MM.1S (cell line): ENCODE data around the gene C3.

Experiments
- DNase-seq: peaks from one replicate; pipeline ENCODE4 v3.0.0-alpha.2; 2015
- H2AFZ ChIP-seq: fragments of 300-600 bp; sonication (generic); 2 replicates; pipeline ENCODE4 v1.6.0; 2016; ENCODE audit warnings: antibody characterized with exemption, low read length
- H3F3A ChIP-seq: fragments of 300-600 bp; sonication (generic); 2 replicates; pipeline ENCODE4 v1.6.1; 2016; ENCODE audit warnings: mild to moderate bottlenecking, antibody characterized with exemption, low read length, moderate library complexity, mixed read lengths; ENCODE audit not compliant: insufficient read depth
- H3K27ac ChIP-seq: fragments of 300-600 bp; sonication (generic); 2 replicates; pipeline ENCODE4 v1.5.1; 2016; ENCODE audit warnings: mild to moderate bottlenecking, low read length
- H3K27me3 ChIP-seq: fragments of 300-600 bp; sonication (generic); replicated peaks from 2 replicates; pipeline ENCODE4 v1.6.0; 2016; ENCODE audit warnings: low read length; ENCODE audit not compliant: insufficient read depth
- H3K36me3 ChIP-seq: fragments of 300-600 bp; sonication (generic); replicated peaks from 2 replicates; pipeline ENCODE4 v1.6.1; 2016; ENCODE audit warnings: mild to moderate bottlenecking, low read length, mixed read lengths; ENCODE audit not compliant: insufficient read depth
- H3K4me1 ChIP-seq: fragments of 300-600 bp; sonication (generic); 2 replicates; pipeline ENCODE4 v1.6.1; 2016; ENCODE audit warnings: low read length, mixed read lengths
- H3K4me2 ChIP-seq: fragments of 300-600 bp; sonication (generic); 2 replicates; pipeline ENCODE4 v1.6.0; 2016; ENCODE audit warnings: low read depth, low read length
- H3K4me3 ChIP-seq: fragments of 300-600 bp; sonication (generic); 2 replicates; pipeline ENCODE4 v1.5.1; 2016; ENCODE audit warnings: low read length, mixed read lengths
- H3K79me2 ChIP-seq: fragments of 300-600 bp; sonication (generic); 2 replicates; pipeline ENCODE4 v1.6.1; 2016; ENCODE audit warnings: mixed run types, low read length, mixed read lengths
- H3K9ac ChIP-seq: fragments of 300-600 bp; sonication (generic); 2 replicates; pipeline ENCODE4 v1.6.1; 2016; ENCODE audit warnings: low read length, mixed read lengths
- H3K9me2 ChIP-seq: fragments of 300-600 bp; sonication (generic); replicated peaks from 2 replicates; pipeline ENCODE4 v1.6.1; 2016; ENCODE audit warnings: mild to moderate bottlenecking, low read length, mixed read lengths; ENCODE audit not compliant: insufficient read depth
- H3K9me3 ChIP-seq: fragments of 300-600 bp; sonication (generic); replicated peaks from 2 replicates; pipeline ENCODE4 v1.6.1; 2016; ENCODE audit warnings: mild to moderate bottlenecking, low read length, mixed read lengths; ENCODE audit not compliant: insufficient read depth
- H4K20me1 ChIP-seq: fragments of 300-600 bp; sonication (generic); 2 replicates; pipeline ENCODE4 v1.6.1; 2016; ENCODE audit warnings: mild to moderate bottlenecking, low read length, moderate library complexity, mixed read lengths; ENCODE audit not compliant: insufficient read depth
- EZH2 ChIP-seq: fragments of 300-600 bp; sonication (generic); optimal IDR thresholded peaks from 2 replicates; pipeline ENCODE3; 2017; ENCODE audit warnings: low read depth, mild to moderate bottlenecking, antibody characterized with exemption, low read length, mixed read lengths
- EZH2phosphoT487 ChIP-seq: fragments of 300-600 bp; sonication (generic); IDR thresholded peaks from 2 replicates; pipeline ENCODE4 v1.6.1; 2018; ENCODE audit warnings: antibody characterized with exemption, low read length
- TF ChIP-seq, protein P1 (sequence below): fragments of 300-600 bp; sonication (generic); IDR thresholded peaks from 2 replicates; pipeline ENCODE4 v1.5.1; 2016; ENCODE audit warnings: antibody characterized with exemption, low read length, mixed read lengths

Gene C3

DNA sequence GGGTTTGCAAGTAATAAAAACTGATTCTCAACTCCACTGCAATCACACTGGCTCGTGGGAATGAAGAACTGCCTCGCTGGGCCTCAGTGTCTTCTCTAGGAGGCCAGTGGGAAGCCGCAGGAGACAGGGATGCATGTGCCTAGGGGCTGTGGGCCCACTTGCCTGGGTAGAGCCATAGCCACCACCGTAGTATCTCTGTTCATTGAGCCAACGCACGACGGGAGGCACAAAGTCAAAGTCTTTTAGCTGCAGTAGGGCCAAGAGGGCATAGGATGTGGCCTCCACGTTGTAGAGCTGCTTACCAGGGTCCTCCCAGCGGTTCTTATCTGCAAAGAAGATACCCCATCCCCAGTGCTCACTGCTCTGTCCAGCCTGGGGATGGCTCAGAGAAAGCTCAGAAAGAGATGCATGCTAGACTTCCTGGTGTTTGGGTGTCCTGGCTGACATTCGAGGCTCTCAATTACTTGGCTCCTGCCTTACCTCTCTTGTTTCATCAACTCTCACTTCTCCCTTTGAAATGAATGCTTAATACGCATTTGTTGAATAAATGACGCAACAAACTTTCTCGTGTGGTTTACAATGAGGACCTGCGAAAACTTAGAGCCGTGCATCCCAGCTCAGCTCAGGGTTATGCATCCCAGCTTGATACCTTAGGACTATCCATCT, 34.4 kb downstream of the C3 start:
- DNase-seq, result no peak
- Histone ChIP-seq H3K4me3 (no peak overlapping the region), H3K79me2 (no peaks in the 10 kb centered on the region), H3K27ac (no peak overlapping the region), H3K9me2 (no peaks in the 10 kb centered on the region), H3F3A (no peaks in the 10 kb centered on the region), H3K27me3 (peaks cover 77% of the 10 kb centered on the region), H3K4me1 (no peaks in the 10 kb centered on the region), H3K9ac (no peak overlapping the region), H3K9me3 (no peaks in the 10 kb centered on the region), H3K4me2 (no peak overlapping the region), H4K20me1 (no peaks in the 10 kb centered on the region), H2AFZ (no peak overlapping the region), H3K36me3 (no peaks in the 10 kb centered on the region)
- no peak for TF ChIP-seq EZH2
- TF ChIP-seq EZH2phosphoT487, result no peak
- TF ChIP-seq, protein P1, sequence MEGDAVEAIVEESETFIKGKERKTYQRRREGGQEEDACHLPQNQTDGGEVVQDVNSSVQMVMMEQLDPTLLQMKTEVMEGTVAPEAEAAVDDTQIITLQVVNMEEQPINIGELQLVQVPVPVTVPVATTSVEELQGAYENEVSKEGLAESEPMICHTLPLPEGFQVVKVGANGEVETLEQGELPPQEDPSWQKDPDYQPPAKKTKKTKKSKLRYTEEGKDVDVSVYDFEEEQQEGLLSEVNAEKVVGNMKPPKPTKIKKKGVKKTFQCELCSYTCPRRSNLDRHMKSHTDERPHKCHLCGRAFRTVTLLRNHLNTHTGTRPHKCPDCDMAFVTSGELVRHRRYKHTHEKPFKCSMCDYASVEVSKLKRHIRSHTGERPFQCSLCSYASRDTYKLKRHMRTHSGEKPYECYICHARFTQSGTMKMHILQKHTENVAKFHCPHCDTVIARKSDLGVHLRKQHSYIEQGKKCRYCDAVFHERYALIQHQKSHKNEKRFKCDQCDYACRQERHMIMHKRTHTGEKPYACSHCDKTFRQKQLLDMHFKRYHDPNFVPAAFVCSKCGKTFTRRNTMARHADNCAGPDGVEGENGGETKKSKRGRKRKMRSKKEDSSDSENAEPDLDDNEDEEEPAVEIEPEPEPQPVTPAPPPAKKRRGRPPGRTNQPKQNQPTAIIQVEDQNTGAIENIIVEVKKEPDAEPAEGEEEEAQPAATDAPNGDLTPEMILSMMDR, result no peak

DNA sequence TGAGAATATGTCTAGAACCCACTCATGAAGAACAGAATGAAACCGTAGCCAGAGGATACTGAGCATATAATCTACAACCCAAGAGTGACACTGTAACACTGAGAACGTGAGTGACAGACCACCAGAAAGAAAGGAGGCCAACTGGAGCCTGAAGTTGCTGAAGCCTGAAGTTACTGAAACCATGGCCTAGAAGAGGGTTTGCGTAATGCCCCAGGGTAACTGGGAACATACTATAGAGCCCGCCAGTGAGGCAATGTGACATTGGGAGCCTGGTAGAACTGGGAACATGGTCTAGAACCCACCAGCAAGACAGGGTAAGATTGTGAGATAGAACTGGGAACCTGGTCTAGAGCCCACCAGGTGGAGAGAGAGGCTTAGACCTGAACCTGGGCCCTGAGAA, 35.0 kb downstream of the C3 start:
- H3K79me2 ChIP-seq, result no peaks in the 10 kb centered on the region
- H3K9me2 ChIP-seq, result no peaks in the 10 kb centered on the region
- H3K36me3 ChIP-seq, result no peaks in the 10 kb centered on the region
- H3K9ac ChIP-seq, result no peak overlapping the region
- H3K27ac ChIP-seq, result no peak overlapping the region
- H3K9me3 ChIP-seq, result no peaks in the 10 kb centered on the region
- no peak overlapping the region for H2AFZ ChIP-seq
- DNase-seq, result no peak
- TF ChIP-seq EZH2phosphoT487 (no peak), EZH2 (no peak)
- TF ChIP-seq, protein P1, result no peak
- H3K4me3 ChIP-seq, result no peak overlapping the region
- no peak overlapping the region for H3K4me2 ChIP-seq
- H3K4me1 ChIP-seq, result no peaks in the 10 kb centered on the region
- H3F3A ChIP-seq, result no peaks in the 10 kb centered on the region
- no peaks in the 10 kb centered on the region for H4K20me1 ChIP-seq
- peaks cover 78% of the 10 kb centered on the region for H3K27me3 ChIP-seq

DNA sequence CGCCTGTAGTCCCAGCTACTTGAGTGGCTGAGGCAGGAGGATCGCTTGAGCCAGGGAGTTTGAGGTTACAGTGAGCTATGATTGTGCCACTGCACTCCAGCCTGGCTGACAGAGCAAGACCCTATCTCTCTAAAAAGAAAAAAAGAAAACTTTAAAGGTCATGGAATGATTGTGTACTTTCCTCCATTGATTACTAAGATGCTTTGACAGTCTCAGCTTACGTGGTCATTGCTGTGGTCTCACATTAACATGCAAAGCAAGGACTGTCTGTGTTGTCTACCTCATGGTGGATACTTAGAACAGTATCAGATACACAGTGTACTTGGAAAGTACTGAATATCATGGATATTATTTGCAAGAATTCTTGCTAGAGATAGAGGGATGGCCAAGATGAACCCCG, 36.5 kb downstream of the C3 start:
- H3K4me1 ChIP-seq, result no peaks in the 10 kb centered on the region
- peaks cover 78% of the 10 kb centered on the region for H3K27me3 ChIP-seq
- H2AFZ ChIP-seq, result no peak overlapping the region
- no peak overlapping the region for H3K9ac ChIP-seq
- DNase-seq, result no peak
- H3K9me2 ChIP-seq, result no peaks in the 10 kb centered on the region
- H3K4me3 ChIP-seq, result no peak overlapping the region
- TF ChIP-seq, protein P1, result no peak
- no peak for TF ChIP-seq EZH2phosphoT487
- H3K36me3 ChIP-seq, result no peaks in the 10 kb centered on the region
- no peaks in the 10 kb centered on the region for H3F3A ChIP-seq
- H3K4me2 ChIP-seq, result no peak overlapping the region
- no peaks in the 10 kb centered on the region for H4K20me1 ChIP-seq
- H3K9me3 ChIP-seq, result no peaks in the 10 kb centered on the region
- no peak overlapping the region for H3K27ac ChIP-seq
- H3K79me2 ChIP-seq, result no peaks in the 10 kb centered on the region
